Calu3 (cell line): Measurements from ENCODE around the gene HIVEP3. TPM values are rescaled to one million over a fixed set of nuclear protein-coding genes. Genes with fewer than 3 reads are reported as not detected.

Source experiments
- BruUV-seq: library from RNA; stranded (reverse); fragments of 400-500 nt; replicated peaks from 2 replicates; lab custom pipeline; 2021; lab: Mats Ljungman, UMichigan
- CTCF ChIA-PET: fragments of 300-600 bp; sonication (Branson Sonifier 250); formaldehyde crosslinking; loops from one replicate; lab custom pipeline; 2022; ENCODE audit warnings: antibody characterized with exemption; lab: Charles Lee
- DNase-seq: peaks from one replicate; pipeline ENCODE4 v3.0.0; 2022
- H3K27ac Mint-ChIP-seq: one replicate; pipeline ENCODE4 v1.8.0; 2022; ENCODE audit warnings: mixed read lengths; ENCODE audit not compliant: unreplicated experiment
- H3K27me3 Mint-ChIP-seq: one replicate; pipeline ENCODE4 v1.8.0; 2022; ENCODE audit warnings: mixed read lengths; ENCODE audit not compliant: unreplicated experiment
- H3K36me3 Mint-ChIP-seq: one replicate; pipeline ENCODE4 v1.8.0; 2022; ENCODE audit warnings: mild to moderate bottlenecking, moderate library complexity, mixed read lengths; ENCODE audit not compliant: insufficient read depth, unreplicated experiment
- H3K4me1 Mint-ChIP-seq: one replicate; pipeline ENCODE4 v1.8.0; 2022; ENCODE audit warnings: mild to moderate bottlenecking, low read depth, mixed read lengths; ENCODE audit not compliant: unreplicated experiment
- H3K4me3 Mint-ChIP-seq: one replicate; pipeline ENCODE4 v1.8.0; 2022; ENCODE audit warnings: mild to moderate bottlenecking, low read depth, moderate library complexity, mixed read lengths; ENCODE audit not compliant: unreplicated experiment
- H3K9me3 Mint-ChIP-seq: one replicate; pipeline ENCODE4 v1.8.0; 2022; ENCODE audit warnings: low read depth, mixed read lengths; ENCODE audit not compliant: unreplicated experiment
- intact Hi-C: fragments of 100-400 bp; cut with micrococcal nuclease; formaldehyde crosslinking; loops from one replicate; pipeline ENCODE4 v1.10.0; 2022; ENCODE audit not compliant: unreplicated experiment
- total RNA-seq: library from RNA; stranded (reverse); gene quantifications from 2 replicates; pipeline ENCODE4 v1.2.3, GENCODE V29; 2022
- TF ChIP-seq, protein P1 (sequence below): fragments of 200-600 bp; IDR thresholded peaks from one replicate; pipeline ENCODE4 v1.8.0; 2022; ENCODE audit warnings: antibody characterized with exemption; ENCODE audit not compliant: unreplicated experiment

The HIVEP3 gene
- total RNA-seq, 1 experiment from 2014 or later = 9.0 TPM

DNA sequence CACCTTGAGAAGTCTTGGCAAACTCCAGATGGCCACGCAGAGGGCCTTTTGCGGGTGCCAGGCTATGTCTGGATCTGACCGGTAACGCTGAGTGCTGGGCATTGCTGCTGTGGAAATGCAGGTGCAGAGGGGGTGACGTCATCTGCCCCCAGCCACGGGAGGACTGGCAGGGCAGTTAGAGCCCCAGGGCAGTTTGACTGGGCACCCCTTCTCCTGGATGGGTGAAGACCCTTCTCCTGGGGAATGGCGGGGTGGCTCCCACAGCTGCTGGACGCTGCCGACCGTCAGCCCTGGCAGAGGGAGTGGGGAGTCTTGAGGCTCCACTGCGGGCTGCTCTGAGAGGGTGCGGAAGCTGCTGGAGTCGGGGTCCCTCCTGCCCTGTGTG, 421.7 kb downstream of the HIVEP3 start:
- no TSS peak for BruUV-seq
- H3K27ac Mint-ChIP-seq = peak overlapping the region; percentile 36
- CTCF ChIA-PET = no interaction called here
- TF ChIP-seq, protein P1, sequence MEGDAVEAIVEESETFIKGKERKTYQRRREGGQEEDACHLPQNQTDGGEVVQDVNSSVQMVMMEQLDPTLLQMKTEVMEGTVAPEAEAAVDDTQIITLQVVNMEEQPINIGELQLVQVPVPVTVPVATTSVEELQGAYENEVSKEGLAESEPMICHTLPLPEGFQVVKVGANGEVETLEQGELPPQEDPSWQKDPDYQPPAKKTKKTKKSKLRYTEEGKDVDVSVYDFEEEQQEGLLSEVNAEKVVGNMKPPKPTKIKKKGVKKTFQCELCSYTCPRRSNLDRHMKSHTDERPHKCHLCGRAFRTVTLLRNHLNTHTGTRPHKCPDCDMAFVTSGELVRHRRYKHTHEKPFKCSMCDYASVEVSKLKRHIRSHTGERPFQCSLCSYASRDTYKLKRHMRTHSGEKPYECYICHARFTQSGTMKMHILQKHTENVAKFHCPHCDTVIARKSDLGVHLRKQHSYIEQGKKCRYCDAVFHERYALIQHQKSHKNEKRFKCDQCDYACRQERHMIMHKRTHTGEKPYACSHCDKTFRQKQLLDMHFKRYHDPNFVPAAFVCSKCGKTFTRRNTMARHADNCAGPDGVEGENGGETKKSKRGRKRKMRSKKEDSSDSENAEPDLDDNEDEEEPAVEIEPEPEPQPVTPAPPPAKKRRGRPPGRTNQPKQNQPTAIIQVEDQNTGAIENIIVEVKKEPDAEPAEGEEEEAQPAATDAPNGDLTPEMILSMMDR = no peak
- peaks cover 40% of the 10 kb centered on the region for H3K4me1 Mint-ChIP-seq
- no peaks in the 10 kb centered on the region for H3K9me3 Mint-ChIP-seq
- H3K27me3 Mint-ChIP-seq = no peaks in the 10 kb centered on the region
- no peak overlapping the region for H3K4me3 Mint-ChIP-seq
- intact Hi-C loops = no loop called here
- H3K36me3 Mint-ChIP-seq = peaks cover 30% of the 10 kb centered on the region
- DNase-seq = peak; percentile 34

DNA sequence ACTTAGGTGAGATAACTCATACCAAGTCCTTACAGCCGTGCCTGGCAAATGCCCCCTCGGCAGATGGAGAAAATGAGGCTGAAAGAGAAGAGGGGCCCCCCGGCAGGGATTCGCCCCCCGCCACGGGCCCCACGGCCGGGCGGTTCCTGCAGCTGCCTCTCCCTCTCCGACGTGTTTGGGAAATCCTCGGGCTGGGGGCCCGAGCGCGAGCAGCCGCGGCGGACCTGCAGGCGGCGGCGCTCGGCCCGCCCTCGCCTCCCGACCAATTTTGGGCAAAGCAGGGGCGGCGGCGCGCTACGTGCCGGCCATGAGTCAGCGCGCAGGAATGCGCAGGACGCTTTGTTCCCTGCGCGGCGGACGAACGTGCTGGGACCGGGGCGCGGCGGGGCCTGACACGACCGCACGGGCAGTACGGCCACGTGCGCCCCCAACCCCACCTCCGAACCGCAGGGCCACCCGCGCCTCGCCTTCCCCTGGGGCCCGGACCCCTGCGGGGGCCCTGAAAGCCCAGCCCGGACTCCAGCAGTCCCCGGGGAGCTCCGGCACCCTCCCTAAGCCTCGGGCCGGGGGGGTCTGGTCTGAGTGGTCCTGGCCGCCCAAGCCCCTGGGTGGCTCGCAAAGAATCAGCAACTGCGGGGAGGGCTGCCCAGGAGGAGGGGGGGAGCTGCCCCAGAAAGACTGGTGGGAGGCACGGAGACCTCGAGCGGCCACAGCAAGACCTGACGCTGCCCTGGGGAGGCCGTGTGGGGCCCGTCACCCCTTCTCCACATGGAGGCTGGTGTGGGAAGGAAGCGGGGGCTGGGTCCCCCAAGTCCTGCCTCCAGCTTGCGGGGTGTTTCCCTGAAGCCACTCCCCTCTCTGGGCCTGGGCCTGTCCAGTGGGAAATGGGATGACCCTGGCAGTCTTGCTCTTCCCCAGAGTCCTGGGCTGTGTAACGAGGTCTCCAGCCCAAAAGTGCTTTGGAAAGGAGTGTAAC, 422.4 kb downstream of the HIVEP3 start:
- CTCF ChIA-PET = no interaction called here
- no TSS peak for BruUV-seq
- intact Hi-C loops = no loop called here
- Mint-ChIP-seq H3K36me3 (peaks cover 30% of the 10 kb centered on the region), H3K27me3 (no peaks in the 10 kb centered on the region), H3K9me3 (no peaks in the 10 kb centered on the region), H3K27ac (peak overlapping the region; percentile 36), H3K4me3 (peak overlapping the region; percentile 12), H3K4me1 (peaks cover 38% of the 10 kb centered on the region)
- TF ChIP-seq, protein P1 = no peak
- peak; percentile 90 for DNase-seq

DNA sequence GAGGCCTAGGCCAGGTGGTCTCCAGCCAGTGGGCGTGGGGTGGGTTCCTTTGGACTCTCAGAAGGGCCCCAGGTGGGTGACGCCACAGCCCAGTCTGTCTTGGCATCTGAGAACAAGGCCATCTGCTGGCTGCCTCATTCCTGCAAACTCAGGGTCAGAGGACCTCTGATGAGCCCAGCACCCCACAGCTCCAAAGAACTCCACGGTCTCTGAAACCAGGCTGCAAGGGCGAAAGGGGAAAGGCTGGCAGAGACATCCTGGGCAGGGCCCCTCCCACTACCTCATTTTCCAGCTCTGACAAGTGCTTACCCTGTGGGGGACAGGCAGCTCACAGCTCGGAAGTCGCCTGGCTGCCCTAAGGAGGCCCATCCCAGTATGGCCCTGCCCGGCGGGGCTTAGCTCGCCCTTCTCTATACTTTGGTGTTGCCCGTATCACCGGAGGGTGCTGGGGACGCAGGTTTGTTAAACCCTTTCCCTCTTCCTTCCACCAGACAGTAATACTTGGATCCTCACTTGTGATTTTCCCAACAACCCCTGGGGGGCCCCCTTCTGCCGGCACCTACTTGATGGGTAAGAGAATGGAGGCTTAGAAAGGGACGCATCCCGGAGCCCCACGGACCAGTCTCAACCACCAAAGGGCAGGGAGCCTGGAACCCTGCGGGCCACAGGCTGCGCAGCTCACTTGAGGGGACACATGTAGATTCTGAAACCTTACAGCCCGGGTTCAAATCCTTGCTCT, 423.3 kb downstream of the HIVEP3 start:
- intact Hi-C loops = no loop called here
- peaks cover 22% of the 10 kb centered on the region for H3K36me3 Mint-ChIP-seq
- CTCF ChIA-PET = interaction anchor here (1.0 to 3.9 kb wide), 2 partner anchors 11 to 20 kb away, joined by 3 to 27 read pairs; partner anchors contain the start of gene EDN2
- BruUV-seq = no TSS peak
- peaks cover 29% of the 10 kb centered on the region for H3K4me1 Mint-ChIP-seq
- H3K27me3 Mint-ChIP-seq = peaks cover 1% of the 10 kb centered on the region
- no peaks in the 10 kb centered on the region for H3K9me3 Mint-ChIP-seq
- H3K4me3 Mint-ChIP-seq = peak overlapping the region; percentile 12
- peak overlapping the region; percentile 48 for H3K27ac Mint-ChIP-seq
- peak; percentile 48 for DNase-seq
- TF ChIP-seq, protein P1 = no peak

DNA sequence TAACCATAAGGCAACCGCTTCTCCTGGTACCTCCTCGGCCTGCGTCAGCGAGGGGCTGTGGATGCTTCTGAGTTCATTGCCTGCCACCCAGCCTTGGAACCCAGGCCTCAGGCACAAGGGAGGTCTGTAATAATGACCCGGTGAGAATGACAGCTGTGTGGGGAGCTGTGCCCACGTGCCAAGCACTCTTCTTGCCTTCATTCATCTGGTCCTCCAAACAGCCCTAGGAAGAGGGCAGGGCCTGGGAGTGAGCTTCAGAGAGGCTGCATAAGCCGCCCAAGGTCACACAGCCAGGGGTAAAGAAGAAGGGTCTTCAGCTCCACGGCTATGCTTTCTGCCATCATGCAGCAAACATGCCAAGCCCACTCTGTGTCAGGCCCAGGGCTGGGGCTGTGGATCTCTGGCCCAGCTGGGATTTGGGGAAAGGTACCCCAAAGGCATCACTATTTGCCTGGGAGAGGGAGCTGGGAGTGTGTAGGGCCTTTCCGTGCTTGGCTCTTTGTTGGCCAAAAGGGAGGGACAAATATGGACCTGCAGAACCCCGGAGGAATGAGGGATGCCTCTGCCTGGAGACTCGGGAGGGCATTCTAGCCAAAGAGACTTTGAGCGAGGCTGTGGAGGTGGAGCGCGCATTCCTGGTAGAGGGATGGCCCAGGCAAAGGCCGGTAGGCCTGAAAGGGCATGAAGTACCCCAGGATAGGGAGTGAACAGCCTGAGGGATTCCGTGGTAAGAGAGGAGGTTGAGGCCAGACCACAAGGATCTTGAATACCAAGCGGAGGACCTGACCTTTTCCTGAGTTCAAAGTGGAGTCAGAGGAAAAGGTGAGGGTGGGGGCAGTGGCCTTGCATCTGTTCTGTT, 424.1 kb downstream of the HIVEP3 start:
- Mint-ChIP-seq H3K36me3 (peaks cover 18% of the 10 kb centered on the region), H3K27ac (peak overlapping the region; percentile 48), H3K9me3 (peaks cover 5% of the 10 kb centered on the region), H3K4me1 (peaks cover 25% of the 10 kb centered on the region), H3K4me3 (no peak overlapping the region), H3K27me3 (peaks cover 9% of the 10 kb centered on the region)
- BruUV-seq = no TSS peak
- CTCF ChIA-PET = interaction anchor here (1.0 to 3.9 kb wide), 3 partner anchors 10 to 21 kb away, joined by 3 to 27 read pairs (median 6); partner anchors contain the start of gene EDN2
- intact Hi-C loops = no loop called here
- DNase-seq = no peak
- TF ChIP-seq, protein P1 = no peak
